ENCODE results near the gene COQ10B. TPM values are rescaled to one million over a fixed set of nuclear protein-coding genes. Genes with fewer than 3 reads are reported as not detected.
A peak's percentile ranks its signal among the peaks of the same experiment; 100 is the strongest.

The COQ10B gene
- total RNA-seq, 1 donor from 2014 or later: 11.0 TPM

DNA sequence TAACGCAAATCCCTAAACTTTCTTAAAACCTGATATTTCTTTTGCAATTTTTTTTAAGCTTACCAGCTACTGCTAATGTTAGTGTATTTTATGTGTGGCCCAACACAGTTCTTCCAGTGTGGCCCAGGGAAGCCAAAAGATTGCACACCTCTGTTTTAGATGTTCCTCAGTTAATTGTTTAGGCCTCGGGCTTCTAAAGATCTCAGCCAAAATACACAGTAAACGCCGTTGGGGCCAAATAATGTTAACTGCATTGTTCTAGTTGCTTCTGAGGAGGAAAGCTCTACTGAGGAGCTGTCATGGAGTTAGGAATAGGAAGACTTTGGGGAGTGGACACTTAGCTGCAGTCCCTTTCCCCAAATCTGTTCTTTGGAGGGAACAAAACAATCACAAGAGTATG is 48.8 kb downstream of the COQ10B start:
- Mint-ChIP-seq H3K36me3 (ENCODE audit: insufficient read depth) (peaks cover 16% of the 10 kb centered on the region), H3K9me3 (ENCODE audit: low read depth) (no peaks in the 10 kb centered on the region), H3K4me3 (ENCODE audit: low read depth) (peak overlapping the region; percentile 97), H3K27me3 (no peaks in the 10 kb centered on the region), H3K27ac (peak overlapping the region; percentile 63), H3K4me1 (ENCODE audit: low read depth) (peaks cover 26% of the 10 kb centered on the region)
- TF ChIP-seq, protein P1, sequence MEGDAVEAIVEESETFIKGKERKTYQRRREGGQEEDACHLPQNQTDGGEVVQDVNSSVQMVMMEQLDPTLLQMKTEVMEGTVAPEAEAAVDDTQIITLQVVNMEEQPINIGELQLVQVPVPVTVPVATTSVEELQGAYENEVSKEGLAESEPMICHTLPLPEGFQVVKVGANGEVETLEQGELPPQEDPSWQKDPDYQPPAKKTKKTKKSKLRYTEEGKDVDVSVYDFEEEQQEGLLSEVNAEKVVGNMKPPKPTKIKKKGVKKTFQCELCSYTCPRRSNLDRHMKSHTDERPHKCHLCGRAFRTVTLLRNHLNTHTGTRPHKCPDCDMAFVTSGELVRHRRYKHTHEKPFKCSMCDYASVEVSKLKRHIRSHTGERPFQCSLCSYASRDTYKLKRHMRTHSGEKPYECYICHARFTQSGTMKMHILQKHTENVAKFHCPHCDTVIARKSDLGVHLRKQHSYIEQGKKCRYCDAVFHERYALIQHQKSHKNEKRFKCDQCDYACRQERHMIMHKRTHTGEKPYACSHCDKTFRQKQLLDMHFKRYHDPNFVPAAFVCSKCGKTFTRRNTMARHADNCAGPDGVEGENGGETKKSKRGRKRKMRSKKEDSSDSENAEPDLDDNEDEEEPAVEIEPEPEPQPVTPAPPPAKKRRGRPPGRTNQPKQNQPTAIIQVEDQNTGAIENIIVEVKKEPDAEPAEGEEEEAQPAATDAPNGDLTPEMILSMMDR (IDR thresholded peaks at IDR 0.05; ENCODE audit: unreplicated experiment): no peak
- no peak for DNase-seq (ENCODE audit: low spot score, unreplicated experiment)

DNA sequence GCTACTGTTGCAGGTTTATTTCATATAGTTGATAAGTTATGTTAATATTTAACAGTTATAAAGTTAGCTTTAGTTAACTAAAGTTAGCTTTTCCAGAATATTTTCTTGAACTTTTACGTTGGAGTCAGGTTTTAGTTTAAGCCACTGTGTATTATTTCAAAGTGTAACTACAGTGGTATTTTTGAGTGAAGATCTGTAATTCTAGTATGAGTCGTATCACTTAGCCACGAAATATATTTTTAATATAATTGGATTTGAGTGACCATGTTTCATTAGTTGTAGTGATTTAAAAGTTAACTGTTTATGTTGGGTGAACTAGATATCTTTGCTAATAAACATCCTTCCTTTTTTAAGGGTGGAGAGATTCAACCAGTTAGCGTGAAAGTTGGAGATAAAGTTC is 49.3 kb downstream of the COQ10B start:
- peaks cover 12% of the 10 kb centered on the region for H3K36me3 Mint-ChIP-seq (ENCODE audit: insufficient read depth)
- H3K4me3 Mint-ChIP-seq (ENCODE audit: low read depth): peak overlapping the region; percentile 97
- no peaks in the 10 kb centered on the region for H3K9me3 Mint-ChIP-seq (ENCODE audit: low read depth)
- TF ChIP-seq, protein P1 (IDR thresholded peaks at IDR 0.05; ENCODE audit: unreplicated experiment): no peak
- DNase-seq (ENCODE audit: low spot score, unreplicated experiment): no peak
- H3K27me3 Mint-ChIP-seq: no peaks in the 10 kb centered on the region
- peaks cover 21% of the 10 kb centered on the region for H3K4me1 Mint-ChIP-seq (ENCODE audit: low read depth)
- H3K27ac Mint-ChIP-seq: no peak overlapping the region

DNA sequence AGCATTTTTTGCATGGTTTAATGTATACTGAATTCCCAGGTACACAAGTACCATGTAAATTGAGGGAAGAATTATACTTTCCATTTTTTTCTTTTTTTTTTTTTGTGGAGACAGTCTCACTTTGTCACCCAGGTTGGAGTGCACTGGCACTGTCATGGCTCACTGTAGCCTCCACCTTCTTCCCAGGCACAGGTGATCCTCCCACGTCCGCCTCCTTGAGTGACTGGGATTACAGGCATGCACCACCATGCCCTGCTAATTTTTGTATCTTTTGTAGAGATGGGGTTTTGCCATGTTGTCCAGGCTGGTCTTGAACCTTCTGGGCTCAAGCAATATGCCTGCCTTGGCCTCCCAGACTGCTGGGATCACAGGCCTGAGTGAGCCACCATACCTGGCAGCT is 50.6 kb downstream of the COQ10B start:
- TF ChIP-seq, protein P1 (IDR thresholded peaks at IDR 0.05; ENCODE audit: unreplicated experiment): no peak
- H3K4me3 Mint-ChIP-seq (ENCODE audit: low read depth): no peak overlapping the region
- peaks cover 11% of the 10 kb centered on the region for H3K36me3 Mint-ChIP-seq (ENCODE audit: insufficient read depth)
- H3K4me1 Mint-ChIP-seq (ENCODE audit: low read depth): peaks cover 12% of the 10 kb centered on the region
- no peaks in the 10 kb centered on the region for H3K9me3 Mint-ChIP-seq (ENCODE audit: low read depth)
- H3K27me3 Mint-ChIP-seq: no peaks in the 10 kb centered on the region
- no peak for DNase-seq (ENCODE audit: low spot score, unreplicated experiment)
- H3K27ac Mint-ChIP-seq: peak overlapping the region; percentile 84

DNA sequence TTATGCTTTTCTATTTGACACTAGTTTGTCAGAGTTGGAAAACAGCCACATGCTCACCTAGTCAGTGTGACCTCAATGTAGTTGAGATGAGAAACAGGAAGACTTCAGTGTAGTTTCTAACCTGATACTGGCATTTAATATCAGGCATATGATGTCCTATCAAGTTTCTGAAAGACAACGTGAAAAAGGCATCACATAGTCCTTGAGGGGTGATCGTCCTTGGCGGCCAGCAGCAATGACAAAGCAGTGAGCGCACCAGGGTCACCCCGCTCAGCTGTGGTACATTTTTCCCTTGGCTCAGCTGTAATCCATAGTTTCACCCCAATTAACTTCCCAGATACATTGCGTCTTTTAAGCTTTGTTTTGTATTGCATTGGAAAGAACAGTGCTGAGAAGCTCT is 51.2 kb downstream of the COQ10B start:
- Mint-ChIP-seq H3K4me3 (ENCODE audit: low read depth) (no peak overlapping the region), H3K27ac (peak overlapping the region; percentile 84), H3K36me3 (ENCODE audit: insufficient read depth) (peaks cover 11% of the 10 kb centered on the region), H3K27me3 (no peaks in the 10 kb centered on the region), H3K4me1 (ENCODE audit: low read depth) (peaks cover 12% of the 10 kb centered on the region), H3K9me3 (ENCODE audit: low read depth) (no peaks in the 10 kb centered on the region)
- TF ChIP-seq, protein P1 (IDR thresholded peaks at IDR 0.05; ENCODE audit: unreplicated experiment): no peak
- no peak for DNase-seq (ENCODE audit: low spot score, unreplicated experiment)

DNA sequence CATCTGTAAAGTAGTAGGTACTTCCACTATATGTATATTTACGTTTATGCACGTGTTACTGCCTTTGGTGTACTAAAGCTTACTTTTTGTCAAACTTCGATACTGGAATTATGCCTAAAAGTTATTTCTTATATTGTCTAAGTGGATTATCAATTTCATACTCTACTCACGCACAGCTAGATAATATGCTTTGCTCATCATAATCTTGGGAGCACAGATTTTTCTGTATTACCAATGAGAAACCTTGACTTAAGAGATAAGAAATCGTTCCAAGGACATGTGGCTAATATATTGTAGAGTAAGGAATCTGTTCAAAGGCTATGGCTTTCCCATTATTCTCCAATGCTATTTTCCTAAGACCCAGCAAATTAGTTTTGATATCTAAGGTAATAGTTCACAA is 53.3 kb downstream of the COQ10B start:
- H3K4me1 Mint-ChIP-seq (ENCODE audit: low read depth): peaks cover 10% of the 10 kb centered on the region
- H3K27me3 Mint-ChIP-seq: no peaks in the 10 kb centered on the region
- H3K27ac Mint-ChIP-seq: no peak overlapping the region
- H3K4me3 Mint-ChIP-seq (ENCODE audit: low read depth): no peak overlapping the region
- DNase-seq (ENCODE audit: low spot score, unreplicated experiment): no peak
- no peaks in the 10 kb centered on the region for H3K9me3 Mint-ChIP-seq (ENCODE audit: low read depth)
- TF ChIP-seq, protein P1 (IDR thresholded peaks at IDR 0.05; ENCODE audit: unreplicated experiment): no peak
- peaks cover 11% of the 10 kb centered on the region for H3K36me3 Mint-ChIP-seq (ENCODE audit: insufficient read depth)

Data from progenitor cell of endocrine pancreas (in vitro differentiated cells).